OCI-LY7 (cell line): ENCODE data around the gene PPP6R3.

Experiments used
- CTCF ChIP-seq: fragments of 200-600 bp; sonication (generic); conservative IDR thresholded peaks from 2 replicates; pipeline ENCODE4 v1.5.1; 2014; ENCODE audit warnings: mild to moderate bottlenecking, antibody characterized with exemption, low read length, moderate library complexity, mixed read lengths
- EZH2phosphoT487 ChIP-seq: fragments of 200-600 bp; sonication (generic); IDR thresholded peaks from 2 replicates; pipeline ENCODE4 v1.6.1; 2018; ENCODE audit warnings: low read depth, borderline replicate concordance, mild to moderate bottlenecking, mixed run types, antibody characterized with exemption, low read length, moderate library complexity, mixed read lengths

GRCh38 chr11:68488623-68489022 lies 28.1 kb downstream of the PPP6R3 start:
- TF ChIP-seq CTCF = no peak
- no peak for TF ChIP-seq EZH2phosphoT487
